BJ (cell line): Measurements from ENCODE around the gene RPP25. TPM values are rescaled to one million over a fixed set of nuclear protein-coding genes. Genes with fewer than 3 reads are reported as not detected.
A peak's percentile ranks its signal among the peaks of the same experiment; 100 is the strongest.

Experiments
- CTCF ChIA-PET: fragments of 350-600 bp; formaldehyde crosslinking; extraction: SDS; loops from one replicate; lab custom pipeline; 2021; ENCODE audit warnings: antibody characterized with exemption, inconsistent platforms; lab: Yijun Ruan, JAX
- POLR2A ChIA-PET: fragments of 300-600 bp; sonication (Branson Sonifier 250); formaldehyde crosslinking; extraction: SDS; loops from one replicate; lab custom pipeline; 2021; ENCODE audit warnings: antibody characterized with exemption; lab: Charles Lee
- DNase-seq: peaks from one replicate; pipeline ENCODE4 v3.0.0-alpha.2; 2011; ENCODE audit warnings: low read depth
- H3K27me3 ChIP-seq: 2 replicates; pipeline ENCODE4 v1.6.0; 2011; ENCODE audit warnings: low read length; ENCODE audit not compliant: control insufficient read depth, insufficient read depth
- H3K36me3 ChIP-seq: 2 replicates; pipeline ENCODE4 v1.5.1; 2011; ENCODE audit warnings: low read length; ENCODE audit not compliant: control insufficient read depth, insufficient read depth
- H3K4me3 ChIP-seq: 2 replicates; pipeline ENCODE4 v1.5.1; 2011; ENCODE audit warnings: low read depth, mild to moderate bottlenecking, control low read depth, low read length
- polyA plus RNA-seq: library from polyadenylated mRNA; depleted of rRNA; stranded (reverse); fragments of >200 nt; gene quantifications from 2 replicates; pipeline ENCODE4 v1.2.3, GENCODE V29; 2011; rRNA removed
- small RNA-seq: library from RNA; depleted of rRNA; stranded (forward); fragments of <200 nt; gene quantifications from one replicate; pipeline ENCODE3, GENCODE V24; 2012; ENCODE audit warnings: low replicate concordance, low read depth; ENCODE audit not compliant: insufficient read length
- TF ChIP-seq, protein P1 (sequence below): IDR thresholded peaks from 2 replicates; pipeline ENCODE4 v1.5.1; 2011; ENCODE audit warnings: low read depth, mild to moderate bottlenecking, control low read depth, inconsistent platforms, low read length, moderate library complexity; ENCODE audit not compliant: insufficient read depth

RPP25 gene
- polyA plus RNA-seq, 1 experiment = 1.3 TPM

DNA sequence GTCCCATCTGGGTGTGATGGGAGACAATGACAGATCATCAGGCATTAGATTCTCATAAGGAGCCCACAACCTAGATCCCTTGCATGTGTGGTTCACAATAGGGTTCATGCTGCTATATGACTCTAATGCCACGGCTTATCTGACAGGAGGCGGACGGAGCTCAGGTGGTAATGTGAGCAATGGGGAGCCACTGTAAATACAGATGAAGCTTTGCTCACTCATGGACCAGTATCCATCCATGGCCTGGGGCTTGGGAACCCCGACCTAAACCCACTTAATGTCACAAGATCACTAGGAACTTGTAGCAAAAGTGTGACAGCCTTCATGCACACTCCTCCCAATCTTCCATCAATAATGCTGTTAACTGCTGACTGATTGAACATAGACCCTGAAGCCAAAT is 47.9 kb downstream of the RPP25 start:
- DNase-seq = no peak
- POLR2A ChIA-PET = no interaction called here
- H3K36me3 ChIP-seq = peaks cover 8% of the 10 kb centered on the region
- TF ChIP-seq, protein P1, sequence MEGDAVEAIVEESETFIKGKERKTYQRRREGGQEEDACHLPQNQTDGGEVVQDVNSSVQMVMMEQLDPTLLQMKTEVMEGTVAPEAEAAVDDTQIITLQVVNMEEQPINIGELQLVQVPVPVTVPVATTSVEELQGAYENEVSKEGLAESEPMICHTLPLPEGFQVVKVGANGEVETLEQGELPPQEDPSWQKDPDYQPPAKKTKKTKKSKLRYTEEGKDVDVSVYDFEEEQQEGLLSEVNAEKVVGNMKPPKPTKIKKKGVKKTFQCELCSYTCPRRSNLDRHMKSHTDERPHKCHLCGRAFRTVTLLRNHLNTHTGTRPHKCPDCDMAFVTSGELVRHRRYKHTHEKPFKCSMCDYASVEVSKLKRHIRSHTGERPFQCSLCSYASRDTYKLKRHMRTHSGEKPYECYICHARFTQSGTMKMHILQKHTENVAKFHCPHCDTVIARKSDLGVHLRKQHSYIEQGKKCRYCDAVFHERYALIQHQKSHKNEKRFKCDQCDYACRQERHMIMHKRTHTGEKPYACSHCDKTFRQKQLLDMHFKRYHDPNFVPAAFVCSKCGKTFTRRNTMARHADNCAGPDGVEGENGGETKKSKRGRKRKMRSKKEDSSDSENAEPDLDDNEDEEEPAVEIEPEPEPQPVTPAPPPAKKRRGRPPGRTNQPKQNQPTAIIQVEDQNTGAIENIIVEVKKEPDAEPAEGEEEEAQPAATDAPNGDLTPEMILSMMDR = no peak
- no peaks in the 10 kb centered on the region for H3K27me3 ChIP-seq
- CTCF ChIA-PET = no interaction called here
- no peak overlapping the region for H3K4me3 ChIP-seq

DNA sequence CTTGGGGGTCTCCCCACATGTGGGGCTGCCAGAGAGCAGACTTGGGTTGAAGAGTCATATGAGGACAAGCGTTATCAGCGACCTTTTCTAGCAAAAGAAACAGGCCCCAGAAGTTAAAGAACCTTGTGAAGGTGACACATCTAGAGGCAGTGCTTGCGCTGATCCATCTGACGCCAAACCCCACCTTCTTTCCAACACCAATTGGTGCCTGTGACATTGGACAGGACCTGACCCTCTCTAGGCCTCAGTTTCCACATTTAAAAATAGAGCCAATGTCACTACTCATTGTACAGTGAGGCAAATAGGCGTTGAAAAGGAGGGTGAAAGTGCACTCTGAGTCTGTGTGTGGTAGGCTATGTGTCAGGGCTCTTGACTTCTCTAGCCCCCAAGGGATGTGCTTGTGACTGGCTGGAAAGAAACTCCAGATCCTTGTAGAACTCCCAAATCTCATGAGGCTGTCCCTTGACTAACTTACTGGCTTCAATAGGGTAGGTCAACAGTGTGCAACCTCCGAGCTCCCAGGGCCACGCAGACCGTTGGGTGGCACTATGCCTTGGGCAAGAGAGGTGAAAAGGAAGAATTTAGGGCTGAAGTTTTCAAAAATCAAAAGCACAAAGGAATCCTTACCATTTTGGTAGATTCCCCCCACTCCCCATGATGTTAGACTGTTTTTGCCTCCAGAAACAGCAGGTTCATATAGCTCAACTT is 49.3 kb downstream of the RPP25 start:
- no peaks in the 10 kb centered on the region for H3K27me3 ChIP-seq
- DNase-seq = no peak
- ChIA-PET CTCF (interaction anchor here (0.6 to 1.7 kb wide), 4 partner anchors 13 to 136 kb away, joined by 4 to 5 read pairs (median 4); no protein-coding TSS in a partner anchor), POLR2A (interaction anchor here (0.5 to 1.3 kb wide), 2 partner anchors 18 to 32 kb away, joined by 3 read pairs; partner anchors contain the start of gene MPI)
- H3K36me3 ChIP-seq = peaks cover 16% of the 10 kb centered on the region
- peak overlapping the region; percentile 78 for H3K4me3 ChIP-seq
- TF ChIP-seq, protein P1 = no peak

DNA sequence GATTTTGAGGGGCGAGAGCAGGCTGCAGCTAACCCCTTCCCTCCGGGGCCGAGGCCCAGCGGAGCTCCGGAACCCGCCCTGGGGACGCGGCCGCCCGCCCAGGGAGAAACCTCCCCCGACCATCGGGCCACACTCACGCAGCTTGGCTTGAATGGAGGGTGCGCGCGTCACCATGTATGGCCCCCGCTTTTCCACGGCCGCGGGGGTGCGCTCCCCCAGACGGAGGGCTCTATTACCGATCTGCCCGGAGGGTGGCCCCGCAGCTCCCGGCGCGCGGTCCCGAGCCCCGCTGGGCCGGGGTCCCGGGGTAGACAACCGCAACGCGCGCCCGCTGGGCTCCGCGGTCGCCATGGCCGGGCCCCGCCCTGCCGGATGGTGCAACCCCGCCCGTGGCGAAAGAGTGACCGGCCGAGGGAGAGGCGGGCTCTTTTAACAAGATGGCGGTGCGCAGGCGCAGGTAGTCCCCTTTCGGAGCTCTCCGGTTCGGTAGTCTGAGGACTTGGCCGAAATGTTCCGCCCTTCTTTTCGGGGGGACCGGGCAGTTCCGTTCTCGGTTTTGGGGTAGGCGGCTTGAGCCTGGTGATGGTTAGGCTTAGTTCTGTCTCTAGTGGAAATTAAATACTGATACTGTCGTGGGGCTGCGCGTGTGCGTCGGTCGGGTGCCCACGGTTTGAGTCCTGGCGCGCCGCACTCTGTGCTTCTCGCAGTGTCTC is 50.0 kb downstream of the RPP25 start, which contains the start of gene FAM219B:
FAM219B (minus strand) TSS at position 402 of the 713 bp plus-strand sequence; CDS start at position 351, 51 bp downstream.
- Histone ChIP-seq H3K27me3 (no peaks in the 10 kb centered on the region), H3K36me3 (peaks cover 16% of the 10 kb centered on the region), H3K4me3 (peak within 1 kb of the TSS; percentile 78)
- ChIA-PET CTCF (interaction anchor here (0.5 to 1.7 kb wide), 7 partner anchors 13 to 135 kb away, joined by 3 to 5 read pairs (median 4); partner anchors contain the start of gene CSK), POLR2A (interaction anchor here (0.5 to 1.3 kb wide), 2 partner anchors 17 to 31 kb away, joined by 3 read pairs; partner anchors contain the start of gene MPI)
- TF ChIP-seq, protein P1 = no peak
- no peak for DNase-seq

DNA sequence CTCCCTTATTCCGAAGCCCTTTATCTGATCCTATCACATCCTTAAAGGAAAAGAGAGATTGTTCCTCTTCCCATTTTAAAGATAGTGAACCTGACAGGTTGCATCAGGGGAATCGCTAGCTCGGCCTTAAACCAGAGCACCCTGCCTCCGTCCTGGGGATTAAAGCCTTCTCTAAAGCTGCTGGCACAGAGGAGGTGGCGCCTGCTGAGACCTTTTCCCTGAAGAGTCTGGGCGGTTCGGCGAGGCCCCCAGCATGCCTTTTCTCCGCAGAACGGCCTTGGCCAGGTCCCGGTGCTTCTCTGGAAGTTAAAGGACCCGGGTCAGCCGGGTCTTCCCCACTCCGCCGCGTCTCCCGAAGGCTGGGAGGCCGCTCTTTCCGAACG is 50.5 kb downstream of the RPP25 start:
- H3K27me3 ChIP-seq = no peaks in the 10 kb centered on the region
- POLR2A ChIA-PET = interaction anchor here (1.3 kb wide), 1 partner anchor 16 kb away, joined by 3 read pairs; the partner anchor contains the start of gene MPI
- CTCF ChIA-PET = interaction anchor here (1.0 to 3.0 kb wide), 7 partner anchors 9 to 138 kb away, joined by 3 to 7 read pairs (median 4); partner anchors contain the start of gene CSK
- DNase-seq = no peak
- H3K4me3 ChIP-seq = peak overlapping the region; percentile 78
- H3K36me3 ChIP-seq = peaks cover 18% of the 10 kb centered on the region
- TF ChIP-seq, protein P1 = no peak

Small RNA genes within 50 kb of the gene (small RNA-seq; reads per million reads assigned to genes)
- not detected for gene RF00019

Other genes with a start within 250 kb of the RPP25 start
- gene CYP1A1, start 231.2 kb downstream of the RPP25 start, polyA plus RNA-seq = 0.10 TPM in 1 of 2 replicates, not detected in the other
- gene CYP1A2, start 207.9 kb downstream of the RPP25 start, polyA plus RNA-seq = not detected in 2 replicates
- 15.1 and 25.3 TPM in 2 replicates for gene CSK, start 174.7 kb downstream of the RPP25 start, polyA plus RNA-seq
- gene LMAN1L, start 143.9 kb downstream of the RPP25 start, polyA plus RNA-seq = not detected in 2 replicates
- gene CPLX3, start 130.1 kb downstream of the RPP25 start, polyA plus RNA-seq = not detected in 2 replicates
- gene ULK3, start 113.6 kb downstream of the RPP25 start, polyA plus RNA-seq = 18.4 and 20.1 TPM in 2 replicates
- gene SCAMP2, start 83.4 kb downstream of the RPP25 start, polyA plus RNA-seq = 144 and 192 TPM in 2 replicates
- gene MPI, start 66.7 kb downstream of the RPP25 start, polyA plus RNA-seq = 73.9 and 105 TPM in 2 replicates
- gene FAM219B, start 49.9 kb downstream of the RPP25 start, polyA plus RNA-seq = 54.7 and 66.7 TPM in 2 replicates
- 64.6 and 106 TPM in 2 replicates for gene COX5A, start 18.7 kb downstream of the RPP25 start, polyA plus RNA-seq
- gene SCAMP5, start 38.8 kb upstream of the RPP25 start, polyA plus RNA-seq = 2.9 and 3.6 TPM in 2 replicates
- gene PPCDC, start 66.8 kb upstream of the RPP25 start, polyA plus RNA-seq = 8.2 and 11.1 TPM in 2 replicates
- 2.5 and 4.5 TPM in 2 replicates for gene C15orf39, start 245.1 kb upstream of the RPP25 start, polyA plus RNA-seq